Measurements from ENCODE around the gene NUDCD2.
"Not testable (repeated sequence)": the region's sequence is repeated elsewhere in the genome, so short reads cannot be mapped to it uniquely, and the experiment has no call there.

The NUDCD2 gene

GRCh38 chr5:163489745-163490075 is 29.8 kb upstream of the NUDCD2 start:
- H3K4me3 ChIP-seq (ENCODE audit: low read length) = no peak overlapping the region
- TF ChIP-seq ZNF274 (IDR thresholded peaks at IDR 0.05; ENCODE audit: low read depth, low read length) = no peak

- TF ChIP-seq ZNF274 (IDR thresholded peaks at IDR 0.05; ENCODE audit: low read depth, low read length) = no peak
- no peak overlapping the region for H3K4me3 ChIP-seq (ENCODE audit: low read length)
These were observed 29.3 kb upstream of the NUDCD2 start for GRCh38 chr5:163489055-163489744.

DNA sequence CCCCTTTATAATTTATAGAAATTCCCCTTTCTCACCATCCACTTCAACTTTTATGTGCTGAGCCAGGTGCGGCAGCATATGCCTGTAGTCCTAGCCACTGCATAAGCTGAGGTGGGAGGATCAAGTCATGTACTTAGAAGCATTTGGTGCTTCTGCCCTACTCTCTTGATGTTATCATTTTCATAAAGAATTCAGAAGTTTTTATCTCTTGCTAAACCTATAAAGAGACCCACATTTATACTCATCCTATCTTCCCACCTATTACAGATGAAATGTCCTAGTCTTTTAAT is 19.0 kb upstream of the NUDCD2 start:
- H3K4me3 ChIP-seq (ENCODE audit: low read length) = no peak overlapping the region
- no peak for TF ChIP-seq ZNF274 (IDR thresholded peaks at IDR 0.05; ENCODE audit: low read depth, low read length)

DNA sequence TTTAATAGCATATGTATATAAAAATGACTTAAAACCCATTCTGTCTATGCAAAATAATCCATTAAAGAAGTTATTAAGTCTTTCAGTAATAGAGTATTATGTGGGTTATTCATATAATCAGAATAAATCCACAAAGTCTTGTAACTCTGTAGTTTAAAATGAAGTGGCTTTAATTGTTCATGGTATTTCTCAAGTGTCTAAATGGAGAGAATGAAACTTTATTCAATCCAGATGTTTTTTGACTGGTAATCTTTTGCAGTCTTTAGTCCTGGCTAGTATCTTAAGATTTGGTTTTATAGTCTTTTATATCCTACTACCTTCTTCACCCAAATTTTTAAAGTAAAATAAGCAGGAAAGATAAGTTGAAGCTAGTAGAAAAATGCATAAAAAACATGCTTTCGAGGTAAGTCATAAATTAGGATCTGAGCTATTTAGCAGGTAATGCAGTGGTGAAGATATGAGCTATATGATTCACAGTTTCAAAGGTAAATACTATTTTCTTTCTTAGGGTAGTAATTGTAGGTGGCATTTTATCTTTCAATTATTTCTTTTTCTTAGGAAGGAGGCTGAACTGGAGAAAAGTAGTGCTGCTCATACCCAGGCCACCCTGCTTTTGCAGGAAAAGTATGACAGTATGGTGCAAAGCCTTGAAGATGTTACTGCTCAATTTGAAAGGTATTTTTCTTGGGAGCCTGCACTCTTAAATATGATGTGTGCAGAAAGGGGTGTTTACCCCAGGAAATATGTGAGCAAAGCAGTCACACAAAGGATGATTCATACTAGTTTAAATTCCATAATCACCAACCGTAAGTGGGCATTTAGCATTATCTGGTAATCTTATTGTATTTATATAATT is 18.5 kb upstream of the NUDCD2 start:
- no peak overlapping the region for H3K4me3 ChIP-seq (ENCODE audit: low read length)

GRCh38 chr5:163475411-163475810 is 15.5 kb upstream of the NUDCD2 start:
- no peak for TF ChIP-seq ZNF274 (IDR thresholded peaks at IDR 0.05; ENCODE audit: low read depth, low read length)
- no peak overlapping the region for H3K4me3 ChIP-seq (ENCODE audit: low read length)

More for the DNA sequence above, 18.5 kb upstream of the NUDCD2 start:
- no peak for TF ChIP-seq ZNF274 (IDR thresholded peaks at IDR 0.05; ENCODE audit: low read depth, low read length)

DNA sequence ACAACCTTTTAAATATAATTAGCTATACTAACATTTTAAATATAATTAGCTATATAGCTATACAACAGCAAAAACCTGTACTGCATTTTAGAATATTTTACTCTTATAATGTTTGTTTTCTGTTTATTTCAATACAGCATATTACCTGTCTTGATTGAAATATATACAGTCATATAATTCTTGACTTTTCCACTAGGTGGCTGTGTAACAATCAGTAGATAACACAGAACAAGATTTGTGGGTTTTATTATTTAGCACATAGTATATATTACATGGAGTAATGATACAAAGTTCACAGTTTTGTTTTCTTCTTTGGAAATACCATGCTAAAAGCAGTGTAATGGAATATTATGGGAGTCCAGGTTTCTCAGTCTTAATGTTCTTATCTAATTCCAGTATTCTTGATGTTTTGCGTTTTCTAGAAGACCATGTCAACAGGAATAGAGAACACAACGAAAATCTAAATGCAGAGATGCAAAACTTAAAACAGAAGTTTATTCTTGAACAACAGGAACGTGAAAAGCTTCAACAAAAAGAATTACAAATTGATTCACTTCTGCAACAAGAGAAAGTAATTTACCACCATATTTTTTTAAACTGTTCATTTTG is 13.8 kb upstream of the NUDCD2 start:
- H3K4me3 ChIP-seq (ENCODE audit: low read length) = no peak overlapping the region
- no peak for TF ChIP-seq ZNF274 (IDR thresholded peaks at IDR 0.05; ENCODE audit: low read depth, low read length)

DNA sequence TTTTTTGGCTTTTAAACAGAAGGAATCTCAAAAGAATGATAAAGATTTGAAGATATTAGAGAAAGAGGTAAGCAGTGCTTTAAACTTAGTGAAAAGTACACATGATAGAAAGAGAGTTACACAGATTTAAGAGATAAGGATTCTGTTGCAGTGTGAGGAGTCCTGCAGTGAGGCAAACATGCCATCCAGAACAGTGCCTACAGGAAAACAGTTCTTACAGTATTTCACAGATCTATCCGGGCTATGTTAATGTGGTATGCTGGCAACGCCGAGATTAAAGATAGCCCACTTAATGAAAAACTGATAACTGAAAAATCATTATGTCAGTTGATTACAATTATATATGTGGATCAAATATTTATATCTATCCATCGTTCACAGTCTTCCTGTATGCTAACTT is 7.8 kb upstream of the NUDCD2 start:
- TF ChIP-seq ZNF274 (IDR thresholded peaks at IDR 0.05; ENCODE audit: low read depth, low read length) = no peak
- no peak overlapping the region for H3K4me3 ChIP-seq (ENCODE audit: low read length)

GRCh38 chr5:163463063-163463435 is 3.1 kb upstream of the NUDCD2 start:
- TF ChIP-seq ZNF274 (IDR thresholded peaks at IDR 0.05; ENCODE audit: low read depth, low read length) = no peak
- H3K4me3 ChIP-seq (ENCODE audit: low read length) = no peak overlapping the region

DNA sequence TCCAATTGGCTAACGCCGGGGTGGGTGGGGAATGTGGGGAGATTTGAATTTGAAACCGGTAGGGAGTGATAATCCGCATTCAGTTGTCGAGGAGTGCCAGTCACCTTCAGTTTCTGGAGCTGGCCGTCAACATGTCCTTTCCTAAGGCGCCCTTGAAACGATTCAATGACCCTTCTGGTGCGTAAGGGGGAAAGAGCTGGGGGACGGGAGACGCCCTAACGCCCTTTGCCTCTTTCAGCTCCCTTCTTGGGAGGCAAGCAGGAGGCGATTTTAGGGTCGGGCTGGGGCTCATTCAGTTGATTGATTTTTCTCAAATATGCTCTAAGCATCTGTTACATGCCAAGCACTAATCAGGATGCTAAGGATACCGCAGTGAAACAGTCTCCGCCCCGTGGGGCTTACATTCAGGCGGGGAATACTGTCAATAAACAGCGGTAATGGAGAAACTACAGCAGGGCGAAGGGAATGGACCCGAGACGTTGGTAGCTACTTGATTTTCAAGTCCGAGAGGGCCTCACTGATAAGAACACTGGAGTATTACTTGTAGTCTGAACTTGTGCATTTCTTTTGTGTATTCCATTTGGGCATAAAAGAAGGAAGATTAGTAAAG is 765 bp upstream of the NUDCD2 start, which contains the start of gene HMMR:
Gene HMMR, plus strand, starts transcription at position 71 of the 610 bp plus-strand sequence. Its CDS starts 61 bp downstream, at position 132.
- peak within 1 kb of the TSS; percentile 99 for H3K4me3 ChIP-seq (ENCODE audit: low read length)

GRCh38 chr5:163459462-163459818 is 462 bp downstream of the NUDCD2 start:
- H3K4me3 ChIP-seq (ENCODE audit: low read length) = peak overlapping the region; percentile 92
- no peak for TF ChIP-seq ZNF274 (IDR thresholded peaks at IDR 0.05; ENCODE audit: low read depth, low read length)

More for the DNA sequence above, 765 bp upstream of the NUDCD2 start, which contains the start of gene HMMR:
- no peak for TF ChIP-seq ZNF274 (IDR thresholded peaks at IDR 0.05; ENCODE audit: low read depth, low read length)

- H3K4me3 ChIP-seq (ENCODE audit: low read length) = peak overlapping the region; percentile 92
- no peak for TF ChIP-seq ZNF274 (IDR thresholded peaks at IDR 0.05; ENCODE audit: low read depth, low read length)
These were observed 1.0 kb downstream of the NUDCD2 start for GRCh38 chr5:163458778-163459385.

DNA sequence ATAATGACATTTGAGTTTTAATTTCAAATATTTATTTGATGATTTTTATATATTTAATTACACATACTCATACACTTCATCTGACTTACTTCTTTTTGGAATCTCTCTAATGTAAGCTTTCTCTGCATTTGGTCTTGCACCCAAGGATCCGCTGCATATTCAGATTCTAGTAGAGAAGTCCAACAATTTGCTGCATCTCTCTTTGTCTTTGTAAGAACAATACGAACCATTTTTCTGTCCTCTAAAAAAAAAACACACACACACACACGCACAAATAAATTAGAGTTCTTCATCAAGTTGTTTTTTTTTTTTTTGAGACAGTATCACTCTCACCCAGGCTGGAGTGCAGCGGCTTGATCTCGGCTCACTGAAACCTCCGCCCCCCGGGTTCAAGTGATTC is 3.1 kb downstream of the NUDCD2 start:
- no peak overlapping the region for H3K4me3 ChIP-seq (ENCODE audit: low read length)
- TF ChIP-seq ZNF274 (IDR thresholded peaks at IDR 0.05; ENCODE audit: low read depth, low read length) = no peak

DNA sequence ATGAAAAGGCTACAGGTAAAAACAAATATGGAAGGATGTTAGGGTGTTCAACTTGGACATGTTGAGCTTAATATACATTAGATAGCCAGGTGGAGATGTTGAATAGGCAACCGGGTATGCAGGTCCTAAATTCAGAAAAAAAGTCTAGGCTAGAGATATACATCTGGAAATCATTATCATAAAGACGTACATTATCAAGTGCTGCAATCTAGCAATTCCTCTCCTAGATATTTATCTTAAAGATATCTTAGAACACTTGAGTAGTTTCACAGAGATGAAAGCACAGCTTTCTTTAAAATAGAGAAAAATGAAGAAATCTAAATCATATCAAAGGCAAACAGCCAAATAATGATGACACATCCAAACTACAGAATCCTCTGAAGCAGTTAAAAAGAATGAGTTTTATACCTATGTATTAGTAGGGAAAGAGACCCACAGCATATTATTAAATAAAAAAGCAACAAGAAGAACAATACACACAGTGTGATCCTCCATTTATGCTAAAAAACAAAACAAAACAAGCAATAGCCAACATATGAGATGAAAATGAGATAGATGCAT is 3.8 kb downstream of the NUDCD2 start:
- no peak overlapping the region; the same call in 1 of the 2 replicates for H3K4me3 ChIP-seq (ENCODE audit: low read length)
- no peak for TF ChIP-seq ZNF274 (IDR thresholded peaks at IDR 0.05; ENCODE audit: low read depth, low read length)

DNA sequence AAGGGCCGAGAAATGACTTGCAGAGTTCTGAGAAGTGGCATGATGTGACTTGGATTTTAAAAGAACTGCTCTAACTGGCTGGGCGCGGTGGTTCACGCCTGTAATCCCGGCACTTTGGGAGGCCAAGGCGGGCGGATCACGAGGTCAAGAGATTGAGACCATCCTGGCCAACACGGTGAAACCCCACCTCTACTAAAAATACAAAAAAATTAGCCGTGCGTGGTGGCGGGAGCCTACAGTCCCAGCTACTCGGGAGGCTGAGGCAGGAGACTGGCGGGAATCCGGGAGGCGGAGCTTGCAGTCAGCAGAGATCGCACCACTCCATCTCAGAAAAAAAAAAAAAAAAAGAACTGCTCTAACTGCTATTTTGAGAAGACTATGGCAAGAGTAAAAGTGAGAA is 4.5 kb downstream of the NUDCD2 start:
- H3K4me3 ChIP-seq (ENCODE audit: low read length) = not testable (repeated sequence)
